Activated CD8-positive, alpha-beta memory T cell treated with anti-CD3 and anti-CD28 coated beads, Interleukin-2, amount 50 U/mL, for 4 hours (primary cell): ENCODE measurements around the gene WSCD1.

ENCODE experiments used
- DNase-seq: peaks from one replicate; pipeline ENCODE4 v3.0.0-alpha.2; 2020

Gene WSCD1

GRCh38 chr17:6163612-6164333 is 93.6 kb downstream of the WSCD1 start:
- DNase-seq = no peak

- no peak for DNase-seq
These were observed 94.8 kb downstream of the WSCD1 start for GRCh38 chr17:6164996-6165395.

- no peak for DNase-seq
These were observed 95.6 kb downstream of the WSCD1 start for GRCh38 chr17:6165806-6166205.

GRCh38 chr17:6166492-6167179 is 96.5 kb downstream of the WSCD1 start:
- DNase-seq = no peak

GRCh38 chr17:6168296-6168695 is 98.1 kb downstream of the WSCD1 start:
- DNase-seq = no peak

GRCh38 chr17:6170349-6170748 is 100.2 kb downstream of the WSCD1 start:
- no peak for DNase-seq

GRCh38 chr17:6172642-6173330 is 102.6 kb downstream of the WSCD1 start:
- no peak for DNase-seq

- no peak for DNase-seq
These were observed 103.5 kb downstream of the WSCD1 start for GRCh38 chr17:6173653-6174052.
